MM.1S (cell line): ENCODE measurements around the gene CIPC.

ENCODE experiments used
- CTCF ChIP-seq: fragments of 300-600 bp; sonication (generic); IDR thresholded peaks from 2 replicates; pipeline ENCODE4 v1.5.1; 2016; ENCODE audit warnings: antibody characterized with exemption, low read length, mixed read lengths
- EZH2phosphoT487 ChIP-seq: fragments of 300-600 bp; sonication (generic); IDR thresholded peaks from 2 replicates; pipeline ENCODE4 v1.6.1; 2018; ENCODE audit warnings: antibody characterized with exemption, low read length

GRCh38 chr14:77154421-77154820 lies 56.4 kb downstream of the CIPC start:
- TF ChIP-seq CTCF (no peak), EZH2phosphoT487 (no peak)
